ENCODE measurements around the gene CHD6. TPM values are rescaled to one million over a fixed set of nuclear protein-coding genes. Genes with fewer than 3 reads are reported as not detected.
"Not testable (repeated sequence)": the region's sequence is repeated elsewhere in the genome, so short reads cannot be mapped to it uniquely, and the experiment has no call there.

CHD6 gene
- total RNA-seq, 1 donor from 2014 or later: 19.7 TPM

DNA sequence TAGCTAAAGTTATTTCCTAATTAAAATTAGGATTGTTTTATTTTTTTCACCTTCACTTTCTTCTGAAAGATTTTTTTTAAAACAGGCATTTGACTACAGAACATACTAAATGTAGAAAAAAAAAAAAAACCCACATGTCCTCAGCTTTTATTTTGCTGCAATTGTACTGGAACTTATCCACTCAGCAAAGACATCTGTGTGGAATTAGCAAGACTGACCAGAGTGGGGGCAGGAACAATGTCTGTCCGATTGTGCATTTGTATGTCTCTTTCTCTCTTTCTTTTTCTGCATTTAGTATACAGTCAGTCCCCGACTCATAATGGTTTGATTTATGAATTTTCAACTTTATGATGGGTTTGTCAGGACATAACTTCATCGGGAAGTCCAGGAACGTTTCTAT lies 77.3 kb downstream of the CHD6 start:
- no peak for DNase-seq (ENCODE audit: low read depth, low spot score)

DNA sequence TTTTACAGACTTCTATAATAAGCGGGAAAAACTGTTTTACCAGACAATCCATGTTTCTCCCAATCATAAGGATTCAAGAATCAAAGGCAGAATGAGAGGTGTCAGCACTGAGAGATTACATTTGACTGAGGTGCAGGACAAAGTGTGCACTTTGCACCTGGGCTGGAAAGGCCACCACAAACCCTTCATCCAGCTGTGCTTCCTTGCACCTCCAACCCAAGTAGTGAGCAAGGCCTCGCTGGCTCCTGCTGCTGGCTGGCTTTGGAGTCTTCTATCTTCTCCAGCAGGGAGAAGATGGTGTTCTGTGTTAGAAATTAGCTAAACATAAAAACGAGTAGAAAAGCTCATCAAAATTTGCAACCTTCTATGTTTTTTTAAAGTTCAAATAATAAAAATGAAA lies 77.7 kb downstream of the CHD6 start:
- DNase-seq (ENCODE audit: low read depth, low spot score): no peak

DNA sequence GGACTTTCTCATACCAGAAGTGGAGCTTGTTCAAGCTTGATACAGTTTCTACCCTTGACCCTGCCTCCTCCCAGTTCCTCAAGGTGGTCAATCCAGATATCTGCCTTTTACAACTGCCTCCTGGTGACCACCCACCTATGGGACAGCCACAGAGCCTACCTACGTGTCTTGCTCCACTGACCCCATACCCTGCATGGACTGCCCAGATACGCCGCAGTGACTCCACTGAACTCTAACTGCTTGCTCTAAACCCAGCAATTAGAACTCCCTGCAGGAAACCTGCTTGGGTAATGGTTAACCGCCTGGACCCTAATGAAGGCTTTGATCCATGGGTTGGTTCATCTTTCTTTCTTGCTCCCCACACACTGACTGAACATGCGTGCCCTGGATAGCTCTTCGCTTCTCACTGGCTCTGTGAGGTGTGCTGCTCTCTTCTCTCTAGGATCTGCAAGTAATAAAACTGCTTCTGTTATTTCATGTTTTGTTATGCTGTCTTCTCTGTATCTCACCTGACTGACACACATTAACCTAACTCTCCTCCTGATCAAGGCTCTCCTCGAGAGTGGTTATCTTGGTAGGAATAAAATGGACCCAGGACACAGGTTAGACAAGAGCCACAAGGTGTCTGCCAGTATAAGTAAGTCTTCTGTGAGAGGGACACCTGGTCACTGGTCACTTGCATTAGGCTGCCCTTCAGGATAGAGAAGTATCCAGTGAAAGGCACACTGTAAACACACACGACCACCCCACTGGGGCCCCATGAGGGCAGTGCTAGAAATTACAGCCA lies 79.2 kb downstream of the CHD6 start:
- DNase-seq (ENCODE audit: low read depth, low spot score): no peak

DNA sequence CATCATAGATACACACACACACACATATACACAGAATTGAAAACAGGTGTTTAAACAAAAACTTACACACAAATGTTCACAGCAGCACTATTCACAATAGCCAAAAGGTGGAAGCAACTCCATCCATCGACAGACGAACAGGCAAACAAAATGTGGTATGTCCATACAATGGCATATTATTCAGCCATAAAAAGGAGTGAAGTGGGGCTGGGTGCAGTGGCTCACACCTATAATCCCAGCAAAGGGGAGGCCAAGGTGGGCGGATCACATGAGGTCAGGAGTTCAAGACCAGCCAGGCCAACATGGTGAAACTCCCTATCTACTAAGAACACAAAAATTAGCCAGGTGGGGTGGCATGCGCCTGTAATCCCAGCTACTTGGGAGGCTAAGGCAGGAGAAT lies 80.3 kb downstream of the CHD6 start:
- DNase-seq (ENCODE audit: low read depth, low spot score): no peak

DNA sequence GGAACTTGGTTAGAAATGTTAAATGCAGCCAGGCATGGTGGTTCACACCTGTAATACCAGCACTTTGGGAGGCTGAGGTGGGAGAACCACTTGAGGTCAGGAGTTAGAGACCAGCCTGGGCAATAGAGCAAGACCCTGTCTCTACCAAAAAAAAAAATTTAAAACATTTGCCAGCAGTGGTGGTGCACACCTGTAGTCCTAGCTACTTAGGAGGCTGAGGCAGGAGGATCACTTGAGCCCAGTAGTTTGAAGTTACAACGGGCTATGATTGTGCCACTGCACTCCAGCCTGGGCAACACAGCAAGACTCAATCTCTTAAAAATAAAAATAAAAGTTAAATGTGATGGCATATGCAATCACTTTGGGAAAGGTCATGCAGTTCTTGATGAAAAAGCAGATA lies 82.6 kb downstream of the CHD6 start:
- not testable (repeated sequence) for DNase-seq (ENCODE audit: low read depth, low spot score)

DNA sequence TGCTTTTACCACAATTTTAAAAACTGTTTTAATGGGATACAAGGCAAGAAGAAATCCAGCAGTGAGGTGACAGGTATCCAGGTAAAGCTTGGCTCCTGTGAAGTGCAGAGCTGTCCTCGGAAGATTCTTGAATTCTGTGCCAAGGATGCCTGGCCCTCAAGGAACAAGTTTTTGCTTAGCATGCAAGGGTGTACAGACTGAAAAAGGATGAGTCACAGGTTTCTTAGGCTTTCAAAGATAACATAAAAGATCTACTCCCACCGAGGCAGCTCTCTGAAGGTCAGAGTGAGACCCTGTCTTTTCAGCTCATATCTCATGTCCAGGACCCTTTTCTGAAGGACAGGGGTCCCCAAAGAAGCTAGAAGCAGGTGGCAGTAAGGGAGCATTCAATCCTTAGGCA lies 83.3 kb downstream of the CHD6 start:
- no peak for DNase-seq (ENCODE audit: low read depth, low spot score)

DNA sequence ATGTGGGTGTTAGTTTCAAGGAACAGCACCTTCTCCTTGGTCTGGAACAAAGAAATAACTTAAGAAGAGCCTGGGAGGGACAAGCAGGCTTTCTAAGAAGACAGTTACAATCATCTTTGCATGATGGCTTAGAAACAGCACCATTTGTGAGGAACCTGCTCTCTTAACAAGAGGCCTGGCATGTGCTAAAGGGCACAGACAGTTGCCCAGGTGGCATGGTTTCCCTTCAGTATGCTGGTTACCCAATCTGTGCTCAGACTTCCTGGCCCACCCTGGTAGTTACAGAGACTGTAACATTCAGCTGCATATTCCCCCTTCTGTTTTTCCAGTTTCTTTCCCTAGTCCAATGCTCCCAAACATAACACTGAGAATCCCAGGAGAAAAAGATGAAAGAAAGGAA lies 84.0 kb downstream of the CHD6 start:
- no peak for DNase-seq (ENCODE audit: low read depth, low spot score)

DNA sequence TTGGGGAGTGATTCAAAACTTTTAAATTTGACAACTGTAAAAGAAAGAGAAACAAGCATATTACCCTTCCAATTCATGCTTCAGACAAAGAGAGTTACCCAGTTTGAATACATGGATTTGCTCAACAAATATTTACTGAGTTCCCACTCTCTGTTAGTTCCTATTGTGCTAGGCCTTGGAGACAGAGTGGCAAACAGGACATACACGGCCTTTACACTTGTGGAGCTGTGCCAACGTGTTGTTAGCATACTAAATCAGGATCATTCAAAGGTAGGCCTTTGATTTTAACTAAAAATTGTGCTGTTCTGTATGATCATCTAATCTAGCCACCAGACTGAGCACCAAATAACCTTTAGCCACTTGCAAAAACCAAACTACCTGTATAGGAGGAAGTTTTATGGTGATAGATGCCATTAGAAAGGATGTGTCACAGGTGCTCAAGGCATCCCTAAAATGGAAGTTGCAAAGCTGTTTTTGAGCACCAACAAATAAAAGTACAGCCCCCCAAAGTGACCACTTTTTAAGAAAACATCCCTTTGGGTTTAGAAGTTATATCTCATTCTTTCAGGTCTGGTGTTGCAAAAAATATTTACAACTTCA lies 84.5 kb downstream of the CHD6 start:
- DNase-seq (ENCODE audit: low read depth, low spot score): no peak

DNA sequence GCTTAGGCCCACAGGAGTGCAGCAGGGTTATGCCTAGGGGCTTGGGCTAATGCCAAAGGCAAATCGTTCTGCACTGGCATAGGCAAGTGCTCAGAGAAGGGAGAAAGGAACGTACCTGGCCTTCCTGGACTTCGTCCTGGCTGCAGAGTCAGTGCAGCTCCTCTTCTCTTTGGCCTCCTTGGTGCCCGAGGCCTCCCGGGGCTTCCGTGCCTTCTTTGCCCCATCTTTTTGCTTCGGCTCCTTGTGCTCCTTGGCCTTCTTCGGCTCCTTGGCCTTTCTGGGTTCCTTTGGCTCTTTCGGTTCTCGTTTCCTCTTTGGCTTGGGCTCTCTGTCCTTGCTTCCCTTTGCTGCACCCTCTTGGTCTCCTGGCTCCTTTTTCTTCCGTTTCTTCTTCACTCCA lies 85.2 kb downstream of the CHD6 start:
- DNase-seq (ENCODE audit: low read depth, low spot score): no peak

DNA sequence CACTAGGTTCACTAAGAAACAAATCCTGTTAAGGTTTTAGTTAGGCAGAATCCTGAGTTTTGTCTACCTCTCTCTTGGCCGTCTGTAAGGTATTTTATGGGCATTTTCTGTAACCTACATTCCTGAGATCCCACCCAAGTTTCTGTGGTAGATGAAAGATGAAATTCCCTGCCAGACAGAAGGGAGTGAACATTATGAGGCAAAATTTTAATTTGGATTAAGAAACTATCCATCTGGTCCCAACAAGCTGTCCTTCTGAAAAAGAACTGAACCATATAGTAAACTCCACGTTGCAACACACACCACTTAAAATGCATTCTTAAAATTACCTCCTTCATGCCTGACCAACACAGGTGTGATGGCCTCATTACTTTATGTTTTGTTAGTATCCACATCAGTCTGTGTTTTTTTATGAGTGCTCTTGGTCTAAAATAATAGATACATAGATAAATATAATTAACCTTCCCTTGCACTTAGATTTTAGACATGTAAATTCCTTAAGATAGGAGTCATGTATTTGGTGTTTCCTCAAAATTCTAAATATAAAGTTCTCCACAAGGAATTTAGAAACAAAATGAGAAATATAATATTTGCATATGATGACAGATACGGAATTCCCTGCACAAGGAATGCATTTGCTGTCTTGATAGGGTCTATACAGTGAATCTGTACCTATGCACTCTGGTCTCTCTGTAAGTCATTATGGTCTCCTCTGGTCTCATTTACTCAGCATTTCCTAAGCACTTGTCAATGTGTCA lies 86.5 kb downstream of the CHD6 start:
- no peak for DNase-seq (ENCODE audit: low read depth, low spot score)

DNA sequence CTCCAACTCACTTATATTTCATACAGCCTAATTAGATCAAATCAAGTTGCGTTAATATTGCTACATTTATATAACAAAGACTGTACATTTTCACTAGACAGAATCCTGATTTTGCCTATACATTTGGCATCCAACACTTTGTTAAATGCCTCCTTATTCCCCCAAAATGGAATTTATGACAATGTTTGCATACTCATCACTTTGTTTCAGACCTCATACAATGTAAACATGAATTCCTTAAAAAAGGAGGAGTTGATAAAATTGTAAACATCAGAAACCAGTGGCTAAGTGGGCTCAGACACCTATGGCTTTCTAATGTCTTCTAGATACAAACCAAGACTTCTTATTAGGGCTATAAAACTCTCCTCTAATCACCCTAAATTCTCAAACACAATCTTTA lies 87.3 kb downstream of the CHD6 start:
- no peak for DNase-seq (ENCODE audit: low read depth, low spot score)

DNA sequence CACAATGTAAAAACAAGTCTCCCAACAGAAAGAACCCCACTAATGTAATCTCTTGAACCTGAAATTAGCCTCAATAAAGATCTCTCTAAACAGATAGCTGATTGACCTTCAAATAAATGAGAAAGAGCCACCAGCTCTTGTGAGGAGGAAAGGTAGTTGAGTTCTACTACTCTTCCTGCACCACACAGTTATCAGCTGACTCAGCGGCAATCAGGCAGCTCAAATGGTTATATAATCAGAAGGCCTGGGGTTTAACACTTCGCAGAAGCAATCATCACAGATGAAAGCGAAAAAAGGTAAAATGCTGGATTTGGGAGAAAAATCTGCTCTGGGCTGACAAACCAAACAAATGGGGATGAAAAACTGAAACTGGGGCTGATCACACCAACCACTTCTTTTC lies 91.8 kb downstream of the CHD6 start:
- DNase-seq (ENCODE audit: low read depth, low spot score): no peak

DNA sequence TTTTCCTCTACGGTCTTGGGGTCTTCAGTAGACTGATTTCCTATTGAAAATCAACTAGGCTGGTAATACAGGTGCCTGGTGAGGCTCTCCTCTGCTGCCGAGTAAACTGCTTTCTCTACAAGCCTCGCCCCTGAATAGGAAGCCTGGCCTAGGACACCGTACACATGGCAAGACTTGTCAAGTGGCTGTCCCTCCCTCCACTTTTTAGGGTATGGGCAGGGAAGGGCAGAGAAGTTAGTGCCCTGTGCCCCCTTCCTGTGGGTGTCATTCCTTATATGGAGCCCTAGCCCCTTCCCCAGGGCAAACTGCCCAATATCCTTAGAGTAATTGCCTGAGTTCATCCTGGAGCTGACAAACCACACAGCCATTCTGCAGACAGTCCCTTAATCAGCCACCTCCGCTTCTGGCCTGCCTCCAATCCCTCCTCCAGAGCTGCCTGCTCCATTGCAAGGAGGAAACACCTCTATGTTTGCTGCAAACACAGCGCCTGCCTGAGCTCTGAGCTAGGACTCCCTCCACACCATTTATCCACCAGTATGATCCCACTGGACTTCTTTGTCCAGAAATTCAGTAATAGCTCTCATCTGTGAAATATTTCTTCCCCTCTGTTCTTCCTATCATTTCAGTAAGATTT lies 93.1 kb downstream of the CHD6 start:
- DNase-seq (ENCODE audit: low read depth, low spot score): peak; percentile 11

DNA sequence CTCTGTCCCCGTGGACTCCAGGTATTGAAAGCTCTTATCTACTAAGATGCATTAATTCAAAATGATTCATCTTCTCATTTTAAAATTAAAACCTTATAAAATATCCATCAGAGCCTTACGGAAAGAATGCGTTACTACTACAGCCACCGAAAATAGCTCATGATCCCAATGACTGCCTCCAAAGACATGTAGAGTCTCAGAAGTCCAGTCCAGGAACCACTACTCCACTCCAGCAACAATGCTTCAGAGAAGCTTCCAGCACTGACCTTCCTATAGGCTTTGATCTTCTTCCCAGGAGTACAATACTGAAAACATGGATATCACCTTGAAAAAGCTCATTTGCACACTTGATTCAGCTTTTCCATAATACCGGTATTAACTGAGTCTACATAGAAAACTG lies 94.3 kb downstream of the CHD6 start:
- no peak for DNase-seq (ENCODE audit: low read depth, low spot score)

DNA sequence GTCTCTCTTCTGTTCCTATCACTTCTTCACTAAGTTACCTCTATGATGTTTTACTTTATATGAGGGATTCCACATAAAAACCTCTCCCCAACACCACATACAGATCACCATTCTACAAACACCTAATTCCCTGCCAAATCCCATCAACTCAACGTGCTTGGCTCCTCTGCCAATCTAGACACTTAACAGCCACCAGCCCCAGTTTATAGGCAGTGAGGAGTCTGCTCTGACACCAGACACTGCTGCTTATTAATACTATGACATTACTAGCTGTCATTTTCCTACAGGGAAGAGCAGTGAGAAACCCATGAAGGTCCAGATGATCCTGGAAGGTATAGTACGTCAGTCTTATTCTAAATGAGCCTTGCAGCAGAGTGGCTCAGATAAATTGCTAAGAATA lies 104.3 kb downstream of the CHD6 start:
- DNase-seq (ENCODE audit: low read depth, low spot score): no peak

DNA sequence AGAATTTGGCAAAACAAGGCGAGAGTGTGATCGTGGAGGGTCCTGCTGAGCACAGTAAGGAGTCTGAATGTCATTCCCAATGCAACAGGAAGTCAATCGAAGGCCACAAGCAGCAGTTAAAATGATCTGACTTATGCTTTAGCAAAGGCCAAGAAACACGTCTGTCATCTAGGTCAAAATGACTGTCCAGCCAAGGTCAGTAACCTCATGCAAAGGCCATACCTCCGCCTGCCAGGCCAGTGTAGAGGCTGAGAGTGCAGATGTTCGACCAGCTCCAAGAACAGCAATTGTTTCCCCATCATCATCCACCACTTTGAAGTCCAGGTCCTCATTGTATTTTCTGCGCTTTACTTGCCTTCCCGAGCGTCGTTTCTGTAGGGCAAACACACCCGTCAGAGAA lies 105.6 kb downstream of the CHD6 start:
- no peak for DNase-seq (ENCODE audit: low read depth, low spot score)

DNA sequence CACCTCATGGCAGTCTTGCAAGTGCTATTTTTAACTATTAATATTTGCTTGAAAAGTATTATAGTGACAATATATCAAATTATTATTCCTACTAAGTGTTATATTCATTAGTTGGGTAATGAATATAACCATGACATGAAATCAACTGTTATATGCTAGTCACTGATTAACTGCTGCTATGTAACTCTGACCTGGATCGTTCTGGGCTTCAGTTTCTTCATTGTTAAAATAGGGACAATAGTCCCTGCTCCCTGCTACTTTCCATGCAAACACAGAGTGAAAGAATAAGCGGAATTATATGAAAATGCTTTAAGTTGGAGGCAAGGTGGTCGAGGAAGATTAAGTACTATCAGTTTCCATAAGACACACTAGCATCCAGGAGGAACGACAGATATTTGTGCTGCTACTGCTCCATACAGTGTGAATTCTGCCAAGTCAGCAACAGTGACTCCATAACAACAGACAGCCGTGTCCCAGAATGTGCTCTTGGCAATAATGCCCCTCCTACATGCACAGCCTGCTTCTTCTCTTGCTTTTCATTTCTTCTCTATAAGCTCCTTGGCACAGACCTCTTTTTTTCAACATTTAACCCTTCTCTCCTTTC lies 107.2 kb downstream of the CHD6 start:
- no peak for DNase-seq (ENCODE audit: low read depth, low spot score)

DNA sequence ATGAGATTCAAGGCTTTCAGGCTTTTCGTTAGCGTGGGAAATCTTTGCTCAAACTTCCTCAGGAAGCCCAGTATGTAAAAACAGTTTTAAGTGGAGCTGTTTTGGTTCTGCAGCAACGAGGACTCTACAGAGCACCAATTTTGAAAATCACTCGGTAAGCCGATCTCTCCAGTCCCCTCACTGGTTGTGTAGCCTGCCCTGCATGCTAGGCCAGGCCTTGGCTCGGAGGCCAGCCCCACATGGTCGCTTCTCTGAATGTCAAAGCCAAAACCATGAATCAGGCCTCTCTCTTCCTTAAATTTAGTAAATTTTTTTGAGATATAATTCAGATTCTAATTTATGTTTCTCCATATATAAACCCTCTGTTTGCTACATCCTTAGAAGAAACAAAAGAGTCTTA lies 108.0 kb downstream of the CHD6 start:
- DNase-seq (ENCODE audit: low read depth, low spot score): no peak

DNA sequence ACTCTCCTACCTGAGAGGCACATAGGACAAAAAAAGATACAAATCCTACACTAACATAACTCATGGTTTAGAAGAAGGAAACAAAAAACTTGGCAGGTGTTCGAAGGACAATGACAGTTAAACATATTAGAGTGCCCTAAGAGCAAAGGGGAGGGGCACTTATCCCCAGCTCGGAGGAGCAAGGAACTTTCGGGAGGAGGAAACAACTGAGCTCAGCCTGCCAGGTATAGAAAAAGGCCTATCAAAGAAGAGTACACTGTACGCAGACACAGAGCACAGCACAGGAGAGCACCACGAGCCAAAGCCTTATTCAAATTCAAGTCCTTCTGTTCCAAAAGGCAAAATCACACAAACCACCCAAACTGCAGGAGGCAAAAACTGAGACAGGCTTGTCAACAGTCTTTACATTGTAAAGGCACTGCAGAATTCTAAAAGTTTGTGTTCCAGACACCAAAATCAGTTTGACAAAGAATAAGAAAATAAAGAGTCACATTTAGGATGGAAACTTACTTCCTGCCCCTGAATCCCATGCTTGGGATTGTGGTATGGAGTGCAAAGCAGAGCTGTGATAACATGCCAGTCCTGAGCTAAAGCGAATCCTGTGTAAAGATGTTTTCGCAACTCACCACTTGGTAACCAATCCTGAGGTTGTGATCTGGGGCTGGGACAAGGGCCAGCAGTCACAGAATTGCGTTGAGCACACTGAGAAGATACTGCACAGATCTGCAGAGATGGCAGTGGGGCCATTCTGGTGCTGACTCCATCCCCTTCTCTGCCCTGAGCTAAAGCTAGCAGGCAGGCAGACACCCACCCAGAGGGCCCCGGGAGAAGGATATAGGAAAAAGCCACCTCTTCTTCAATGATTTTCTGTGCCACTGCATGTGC lies 108.6 kb downstream of the CHD6 start:
- DNase-seq (ENCODE audit: low read depth, low spot score): no peak

DNA sequence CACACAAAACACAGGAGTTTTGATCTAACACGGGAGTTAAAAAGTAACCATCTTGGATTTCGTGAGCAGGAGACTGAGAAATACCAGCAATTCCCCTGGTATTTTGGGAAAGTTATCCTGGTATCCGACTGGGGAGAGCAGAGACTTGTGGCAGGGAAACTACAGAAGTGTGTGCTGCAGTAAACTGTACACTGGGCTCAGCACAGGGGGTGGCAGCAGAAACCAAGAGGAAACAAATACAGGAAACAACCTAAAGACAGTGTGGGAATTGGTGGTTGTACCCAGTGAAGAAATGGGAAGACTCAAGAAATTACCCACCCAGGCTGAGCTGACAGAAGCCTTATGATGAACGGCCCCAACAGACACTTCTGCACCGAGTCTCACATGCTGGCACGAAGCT lies 109.8 kb downstream of the CHD6 start:
- DNase-seq (ENCODE audit: low read depth, low spot score): no peak

DNA sequence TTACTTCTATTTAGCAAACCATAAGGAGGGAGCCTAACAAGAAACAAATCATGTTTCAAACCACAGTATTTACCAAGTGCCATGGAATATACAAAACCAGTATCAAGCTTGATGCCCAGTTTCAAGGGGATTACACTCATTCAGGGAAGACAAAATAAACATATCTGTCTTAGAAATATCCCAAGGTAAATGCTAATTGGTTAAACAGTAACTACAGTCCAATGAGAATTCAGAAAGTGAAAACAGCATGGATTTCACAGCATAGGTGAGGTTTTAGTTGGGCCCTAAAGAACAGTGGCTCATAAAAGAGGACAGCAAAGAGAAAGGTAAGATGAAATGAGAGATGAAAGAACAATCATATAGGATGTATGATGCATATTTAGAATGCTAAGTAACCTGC lies 110.3 kb downstream of the CHD6 start:
- no peak for DNase-seq (ENCODE audit: low read depth, low spot score)
